ENCODE results near the gene CHAF1A. TPM values are rescaled to one million over a fixed set of nuclear protein-coding genes. Genes with fewer than 3 reads are reported as not detected.

The CHAF1A gene
- total RNA-seq, 1 experiment from 2014 or later: 7.8 TPM

GRCh38 chr19:4431808-4432674, 29.6 kb downstream of the CHAF1A start:
- H3K9me2 ChIP-seq (replicated peaks; ENCODE audit: insufficient read depth, low read length): no peaks in the 10 kb centered on the region
- H2AFZ ChIP-seq (ENCODE audit: low read length): no peak overlapping the region
- H3K4me3 ChIP-seq (ENCODE audit: low read length): no peak overlapping the region
- H3K36me3 ChIP-seq (ENCODE audit: insufficient read depth, low read length): peaks cover 39% of the 10 kb centered on the region
- peaks cover 8% of the 10 kb centered on the region for H3K79me2 ChIP-seq (ENCODE audit: low read length)
- H3K27ac ChIP-seq (ENCODE audit: low read length): no peak overlapping the region
- H3K4me1 ChIP-seq (ENCODE audit: low read length): peaks cover 15% of the 10 kb centered on the region
- no peak overlapping the region for H3K9ac ChIP-seq (ENCODE audit: low read length)
- no peak for DNase-seq
- no peaks in the 10 kb centered on the region for H3K27me3 ChIP-seq (ENCODE audit: low read length)
- H3K4me2 ChIP-seq (ENCODE audit: low read depth, low read length, poor library complexity, severe bottlenecking): no peak overlapping the region
- peaks cover 13% of the 10 kb centered on the region; the same call in 1 of the 2 replicates for H4K20me1 ChIP-seq (ENCODE audit: insufficient read depth, low read depth, low read length)
- H3K9me3 ChIP-seq (ENCODE audit: low read length): no peaks in the 10 kb centered on the region

- H3K36me3 ChIP-seq (ENCODE audit: insufficient read depth, low read length): peaks cover 40% of the 10 kb centered on the region
- peaks cover 15% of the 10 kb centered on the region for H3K4me1 ChIP-seq (ENCODE audit: low read length)
- no peak for DNase-seq
- no peaks in the 10 kb centered on the region for H3K9me3 ChIP-seq (ENCODE audit: low read length)
- H3K9me2 ChIP-seq (replicated peaks; ENCODE audit: insufficient read depth, low read length): no peaks in the 10 kb centered on the region
- no peak overlapping the region for H3K4me2 ChIP-seq (ENCODE audit: low read depth, low read length, poor library complexity, severe bottlenecking)
- no peak overlapping the region for H2AFZ ChIP-seq (ENCODE audit: low read length)
- H4K20me1 ChIP-seq (ENCODE audit: insufficient read depth, low read depth, low read length): peaks cover 14% of the 10 kb centered on the region; the same call in 1 of the 2 replicates
- H3K79me2 ChIP-seq (ENCODE audit: low read length): peaks cover 10% of the 10 kb centered on the region
- no peak overlapping the region for H3K27ac ChIP-seq (ENCODE audit: low read length)
- no peak overlapping the region for H3K4me3 ChIP-seq (ENCODE audit: low read length)
- H3K9ac ChIP-seq (ENCODE audit: low read length): no peak overlapping the region
- H3K27me3 ChIP-seq (ENCODE audit: low read length): no peaks in the 10 kb centered on the region
Measured at GRCh38 chr19:4432918-4433506, 30.6 kb downstream of the CHAF1A start.

- no peak for DNase-seq
- Histone ChIP-seq H3K79me2 (ENCODE audit: low read length) (peaks cover 14% of the 10 kb centered on the region), H2AFZ (ENCODE audit: low read length) (no peak overlapping the region)
Measured at GRCh38 chr19:4434391-4434790, 32.0 kb downstream of the CHAF1A start.

GRCh38 chr19:4436231-4436630, 33.8 kb downstream of the CHAF1A start:
- no peaks in the 10 kb centered on the region for H3K9me3 ChIP-seq (ENCODE audit: low read length)
- no peaks in the 10 kb centered on the region for H3K9me2 ChIP-seq (replicated peaks; ENCODE audit: insufficient read depth, low read length)
- H3K36me3 ChIP-seq (ENCODE audit: insufficient read depth, low read length): peaks cover 39% of the 10 kb centered on the region; the same call in 1 of the 2 replicates
- peaks cover 10% of the 10 kb centered on the region for H3K4me1 ChIP-seq (ENCODE audit: low read length)
- H3K27me3 ChIP-seq (ENCODE audit: low read length): no peaks in the 10 kb centered on the region
- H3K27ac ChIP-seq (ENCODE audit: low read length): no peak overlapping the region
- H3K4me2 ChIP-seq (ENCODE audit: low read depth, low read length, poor library complexity, severe bottlenecking): no peak overlapping the region
- peaks cover 14% of the 10 kb centered on the region; the same call in 1 of the 2 replicates for H4K20me1 ChIP-seq (ENCODE audit: insufficient read depth, low read depth, low read length)
- H3K4me3 ChIP-seq (ENCODE audit: low read length): no peak overlapping the region
- peaks cover 14% of the 10 kb centered on the region for H3K79me2 ChIP-seq (ENCODE audit: low read length)
- no peak for DNase-seq
- H2AFZ ChIP-seq (ENCODE audit: low read length): no peak overlapping the region
- H3K9ac ChIP-seq (ENCODE audit: low read length): no peak overlapping the region

More at GRCh38 chr19:4434391-4434790, 32.0 kb downstream of the CHAF1A start:
- no peaks in the 10 kb centered on the region for H3K9me3 ChIP-seq (ENCODE audit: low read length)
- no peak overlapping the region for H3K9ac ChIP-seq (ENCODE audit: low read length)
- H3K27ac ChIP-seq (ENCODE audit: low read length): no peak overlapping the region
- H3K9me2 ChIP-seq (replicated peaks; ENCODE audit: insufficient read depth, low read length): no peaks in the 10 kb centered on the region
- H3K27me3 ChIP-seq (ENCODE audit: low read length): no peaks in the 10 kb centered on the region
- H4K20me1 ChIP-seq (ENCODE audit: insufficient read depth, low read depth, low read length): peaks cover 17% of the 10 kb centered on the region; the same call in 1 of the 2 replicates
- H3K36me3 ChIP-seq (ENCODE audit: insufficient read depth, low read length): peaks cover 40% of the 10 kb centered on the region; the same call in 1 of the 2 replicates
- H3K4me1 ChIP-seq (ENCODE audit: low read length): peaks cover 15% of the 10 kb centered on the region
- H3K4me2 ChIP-seq (ENCODE audit: low read depth, low read length, poor library complexity, severe bottlenecking): no peak overlapping the region
- no peak overlapping the region for H3K4me3 ChIP-seq (ENCODE audit: low read length)

- Histone ChIP-seq H3K27ac (ENCODE audit: low read length) (no peak overlapping the region), H3K79me2 (ENCODE audit: low read length) (peaks cover 14% of the 10 kb centered on the region), H3K4me2 (ENCODE audit: low read depth, low read length, poor library complexity, severe bottlenecking) (no peak overlapping the region), H4K20me1 (ENCODE audit: insufficient read depth, low read depth, low read length) (peaks cover 12% of the 10 kb centered on the region), H3K9me3 (ENCODE audit: low read length) (no peaks in the 10 kb centered on the region), H3K9ac (ENCODE audit: low read length) (no peak overlapping the region), H3K27me3 (ENCODE audit: low read length) (no peaks in the 10 kb centered on the region), H2AFZ (ENCODE audit: low read length) (no peak overlapping the region), H3K36me3 (ENCODE audit: insufficient read depth, low read length) (peaks cover 34% of the 10 kb centered on the region; the same call in 1 of the 2 replicates), H3K4me3 (ENCODE audit: low read length) (no peak overlapping the region), H3K4me1 (ENCODE audit: low read length) (peaks cover 1% of the 10 kb centered on the region; the same call in 1 of the 2 replicates), H3K9me2 (replicated peaks; ENCODE audit: insufficient read depth, low read length) (no peaks in the 10 kb centered on the region)
- DNase-seq: no peak
Measured at GRCh38 chr19:4437103-4437502, 34.7 kb downstream of the CHAF1A start.

GRCh38 chr19:4439243-4439642, 36.8 kb downstream of the CHAF1A start:
- no peaks in the 10 kb centered on the region for H3K4me1 ChIP-seq (ENCODE audit: low read length)
- no peaks in the 10 kb centered on the region for H3K9me2 ChIP-seq (replicated peaks; ENCODE audit: insufficient read depth, low read length)
- H4K20me1 ChIP-seq (ENCODE audit: insufficient read depth, low read depth, low read length): peaks cover 12% of the 10 kb centered on the region
- H3K27me3 ChIP-seq (ENCODE audit: low read length): no peaks in the 10 kb centered on the region
- H3K27ac ChIP-seq (ENCODE audit: low read length): no peak overlapping the region
- H2AFZ ChIP-seq (ENCODE audit: low read length): no peak overlapping the region
- no peak for DNase-seq
- H3K36me3 ChIP-seq (ENCODE audit: insufficient read depth, low read length): peaks cover 27% of the 10 kb centered on the region; the same call in 1 of the 2 replicates
- H3K9ac ChIP-seq (ENCODE audit: low read length): no peak overlapping the region
- no peak overlapping the region for H3K4me3 ChIP-seq (ENCODE audit: low read length)
- no peaks in the 10 kb centered on the region for H3K9me3 ChIP-seq (ENCODE audit: low read length)
- no peak overlapping the region for H3K4me2 ChIP-seq (ENCODE audit: low read depth, low read length, poor library complexity, severe bottlenecking)
- peaks cover 14% of the 10 kb centered on the region for H3K79me2 ChIP-seq (ENCODE audit: low read length)

- H3K79me2 ChIP-seq (ENCODE audit: low read length): peaks cover 6% of the 10 kb centered on the region; the same call in 1 of the 2 replicates
- peaks cover 7% of the 10 kb centered on the region; the same call in 1 of the 2 replicates for H4K20me1 ChIP-seq (ENCODE audit: insufficient read depth, low read depth, low read length)
- H3K9me2 ChIP-seq (replicated peaks; ENCODE audit: insufficient read depth, low read length): no peaks in the 10 kb centered on the region
- DNase-seq: no peak
- H3K4me2 ChIP-seq (ENCODE audit: low read depth, low read length, poor library complexity, severe bottlenecking): no peak overlapping the region
- H2AFZ ChIP-seq (ENCODE audit: low read length): no peak overlapping the region
- H3K9ac ChIP-seq (ENCODE audit: low read length): no peak overlapping the region
- H3K9me3 ChIP-seq (ENCODE audit: low read length): no peaks in the 10 kb centered on the region
- peaks cover 21% of the 10 kb centered on the region; the same call in 1 of the 2 replicates for H3K36me3 ChIP-seq (ENCODE audit: insufficient read depth, low read length)
- H3K4me3 ChIP-seq (ENCODE audit: low read length): no peak overlapping the region
- no peaks in the 10 kb centered on the region for H3K27me3 ChIP-seq (ENCODE audit: low read length)
- H3K4me1 ChIP-seq (ENCODE audit: low read length): no peaks in the 10 kb centered on the region
- no peak overlapping the region for H3K27ac ChIP-seq (ENCODE audit: low read length)
Measured at GRCh38 chr19:4441994-4442818, 39.8 kb downstream of the CHAF1A start.

Measured in Karpas-422 (cell line).